Liver (tissue), 9 donors: ENCODE results near the gene EPX. TPM values are rescaled to one million over a fixed set of nuclear protein-coding genes. Genes with fewer than 3 reads are reported as not detected.

ENCODE experiments used
- DNase-seq: peaks from one replicate; pipeline ENCODE4 v3.0.0-alpha.2; 2017; ENCODE audit warnings: low spot score
- H3K27ac ChIP-seq, 2 donors: one replicate each; pipeline ENCODE4 v1.7.0; 2013; ENCODE audit warnings: inconsistent platforms in 2 of 2, low read length in 2 of 2, control low read depth in 1 of 2, low read depth in 1 of 2, mild to moderate bottlenecking in 1 of 2
- H3K27me3 ChIP-seq, 4 donors: one replicate each; pipeline versions ENCODE4 v1.6.1 to v1.7.0; 2013; ENCODE audit warnings: low read length in 3 of 4, inconsistent platforms in 1 of 4, mild to moderate bottlenecking in 1 of 4, moderate library complexity in 1 of 4; ENCODE audit not compliant: control insufficient read depth in 4 of 4, insufficient read depth in 4 of 4
- H3K36me3 ChIP-seq, 4 donors: one replicate each; pipeline versions ENCODE4 v1.6.1 to v1.7.0; 2013; ENCODE audit warnings: low read length in 3 of 4, mild to moderate bottlenecking in 3 of 4, low read depth in 1 of 4, moderate library complexity in 1 of 4; ENCODE audit not compliant: control insufficient read depth in 4 of 4, insufficient read depth in 3 of 4
- H3K4me1 ChIP-seq, 4 donors: one replicate each; pipeline versions ENCODE4 v1.6.1 to v1.7.0; 2013; ENCODE audit warnings: low read length in 3 of 4, mild to moderate bottlenecking in 3 of 4, moderate library complexity in 1 of 4; ENCODE audit not compliant: control insufficient read depth in 4 of 4, insufficient read depth in 4 of 4
- H3K4me3 ChIP-seq, 3 donors: one replicate each; pipeline versions ENCODE4 v1.6.1 to v1.7.0; 2013; ENCODE audit warnings: low read length in 3 of 3, control low read depth in 1 of 3, low read depth in 1 of 3, mild to moderate bottlenecking in 1 of 3
- H3K9ac ChIP-seq, 2 donors: one replicate each; pipeline ENCODE4 v1.7.0; 2013; ENCODE audit warnings: low read length in 2 of 2, mild to moderate bottlenecking in 2 of 2, moderate library complexity in 2 of 2, control low read depth in 1 of 2, low read depth in 1 of 2
- H3K9me3 ChIP-seq, 4 donors: one replicate each; pipeline versions ENCODE4 v1.6.1 to v1.7.0; 2013; ENCODE audit warnings: low read length in 3 of 4; ENCODE audit not compliant: control insufficient read depth in 4 of 4
- ATF3 ChIP-seq: IDR thresholded peaks from 2 replicates; pipeline ENCODE4 v1.6.1; 2016; ENCODE audit warnings: antibody characterized with exemption
- CTCF ChIP-seq: fragments of 150-350 bp; IDR thresholded peaks from 2 replicates; pipeline ENCODE4 v1.5.1; 2017; ENCODE audit warnings: improper control_type of control experiment, low read depth, low read length; ENCODE audit not compliant: missing input control
- EGR1 ChIP-seq, 2 donors: IDR thresholded peaks; 2 replicates each; pipeline ENCODE4 v1.6.1; 2016 to 2018; ENCODE audit warnings: antibody characterized with exemption in 2 of 2, low read depth in 2 of 2
- FOXA1 ChIP-seq: IDR thresholded peaks from 2 replicates; pipeline ENCODE4 v1.6.1; 2016; ENCODE audit warnings: antibody characterized with exemption
- FOXA2 ChIP-seq: IDR thresholded peaks from 2 replicates; pipeline ENCODE4 v1.6.1; 2016; ENCODE audit warnings: antibody characterized with exemption
- GABPA ChIP-seq, 2 donors: IDR thresholded peaks in 1 of 2; conservative IDR thresholded peaks in 1 of 2; 2 replicates each; pipeline ENCODE4 v1.6.1; 2016; ENCODE audit warnings: antibody characterized with exemption in 2 of 2, mild to moderate bottlenecking in 1 of 2, moderate library complexity in 1 of 2
- HNF4A ChIP-seq, 2 donors: conservative IDR thresholded peaks; 2 replicates each; pipeline ENCODE4 v1.6.1; 2016; ENCODE audit warnings: antibody characterized with exemption in 2 of 2, mild to moderate bottlenecking in 2 of 2
- HNF4G ChIP-seq: IDR thresholded peaks from 2 replicates; pipeline ENCODE4 v1.6.1; 2016; ENCODE audit warnings: antibody characterized with exemption
- JUND ChIP-seq, 2 donors: IDR thresholded peaks; 2 replicates each; pipeline ENCODE4 v1.6.1; 2016; ENCODE audit warnings: antibody characterized with exemption in 2 of 2
- MAX ChIP-seq: IDR thresholded peaks from 2 replicates; pipeline ENCODE4 v1.6.1; 2016; ENCODE audit warnings: antibody characterized with exemption
- NR2F2 ChIP-seq: IDR thresholded peaks from 2 replicates; pipeline ENCODE4 v1.6.1; 2016; ENCODE audit warnings: antibody characterized with exemption
- RAD21 ChIP-seq, 2 donors: IDR thresholded peaks; 2 replicates each; pipeline ENCODE4 v1.6.1; 2016; ENCODE audit warnings: antibody characterized with exemption in 2 of 2, mild to moderate bottlenecking in 2 of 2
- RXRA ChIP-seq, 2 donors: IDR thresholded peaks; 2 replicates each; pipeline ENCODE4 v1.6.1; 2017 to 2018; ENCODE audit warnings: antibody characterized with exemption in 2 of 2, mild to moderate bottlenecking in 1 of 2
- SP1 ChIP-seq: IDR thresholded peaks from 2 replicates; pipeline ENCODE4 v1.6.1; 2018; ENCODE audit warnings: antibody characterized with exemption, mild to moderate bottlenecking
- TAF1 ChIP-seq: conservative IDR thresholded peaks from 2 replicates; pipeline ENCODE4 v1.6.1; 2016; ENCODE audit warnings: antibody characterized with exemption, mild to moderate bottlenecking
- YY1 ChIP-seq: IDR thresholded peaks from 2 replicates; pipeline ENCODE4 v1.6.1; 2016; ENCODE audit warnings: antibody characterized with exemption, mild to moderate bottlenecking
- ZBTB33 ChIP-seq: IDR thresholded peaks from 2 replicates; pipeline ENCODE4 v1.6.1; 2016; ENCODE audit warnings: antibody characterized with exemption
- WGBS: extraction: QIAGEN DNeasy Blood & Tissue Kit; methylation state at CpG from one replicate; pipeline ENCODE4 v1.1.7; 2013; 5-methylcytosine and 5-hydroxymethylcytosine counted together
- polyA plus RNA-seq, 2 donors: library from polyadenylated mRNA; stranded (reverse) in 1 of 2; unstranded in 1 of 2; fragments of 200-250 nt in 1 of 2; fragments of >200 nt in 1 of 2; fragmentation: Nextera tagmentation in 1 of 2; extraction: Ambion mirVana in 1 of 2; gene quantifications; one replicate each; pipeline versions ENCODE4 v1.2.1 to v1.2.3, GENCODE V29; 2013 to 2015
- total RNA-seq, 2 donors: library from RNA; depleted of rRNA; stranded (reverse); fragments of >200 nt; gene quantifications; one replicate each; pipeline ENCODE4 v1.2.3, GENCODE V29; 2014
- donor health status: healthy.
- donor health status: healthy.
- donor health status: healthy.
- donor health status: healthy.
- donor health status: healthy.

EPX gene
- total and polyA plus RNA-seq, 4 donors = 0.09 to 10.0 TPM; not detected in 2

GRCh38 chr17:58147930-58148434 is 44.5 kb upstream of the EPX start, which contains the start of gene OR4D1:
OR4D1 (plus strand) TSS chr17:58148384; CDS start chr17:58155154, 6,770 bp downstream.
- Histone ChIP-seq H3K27me3 (peaks cover 0 to 4% (median 2%) of the 10 kb centered on the region in 4 donors), H3K9ac (no peak within 1 kb of the TSS), H3K4me3 (no peak within 1 kb of the TSS), H3K27ac (no peak within 1 kb of the TSS), H3K4me1 (no peaks in the 10 kb centered on the region), H3K9me3 (peaks cover 1 to 20% (median 2%) of the 10 kb centered on the region in 4 donors), H3K36me3 (no peaks in the 10 kb centered on the region)
- TF ChIP-seq FOXA2 (no peak), MAX (no peak), JUND (IDR thresholded peaks at IDR 0.05) (no peak), SP1 (no peak), HNF4A (conservative IDR thresholded peaks at IDR 0.05) (no peak), YY1 (no peak), ZBTB33 (no peak), ATF3 (no peak), NR2F2 (no peak), FOXA1 (no peak), GABPA (IDR thresholded peaks at IDR 0.05 in 1 of 2, conservative IDR thresholded peaks at IDR 0.05 in 1 of 2) (no peak), RAD21 (IDR thresholded peaks at IDR 0.05) (no peak), CTCF (no peak)
- no peak for DNase-seq
- WGBS = 50% methylated on average over 1 of the region's 1 CpG

- Histone ChIP-seq H3K4me3 (no peak overlapping the region), H3K9me3 (peaks cover 1 to 20% (median 2%) of the 10 kb centered on the region in 4 donors), H3K36me3 (no peaks in the 10 kb centered on the region), H3K4me1 (no peaks in the 10 kb centered on the region), H3K27ac (no peak overlapping the region), H3K27me3 (peaks cover 0 to 6% (median 2%) of the 10 kb centered on the region in 4 donors), H3K9ac (no peak overlapping the region)
- no peak for DNase-seq
- TF ChIP-seq FOXA1 (no peak), SP1 (no peak), RAD21 (IDR thresholded peaks at IDR 0.05) (no peak)
- WGBS = 79% methylated on average over 3 of the region's 3 CpGs
These were observed 43.9 kb upstream of the EPX start for GRCh38 chr17:58148609-58149008.

- peaks cover 0 to 11% (median 5%) of the 10 kb centered on the region in 4 donors for H3K27me3 ChIP-seq
- TF ChIP-seq MAX (no peak), ZBTB33 (no peak), TAF1 (no peak), HNF4A (conservative IDR thresholded peaks at IDR 0.05) (no peak), HNF4G (no peak), GABPA (IDR thresholded peaks at IDR 0.05 in 1 of 2, conservative IDR thresholded peaks at IDR 0.05 in 1 of 2) (no peak), YY1 (no peak), RAD21 (IDR thresholded peaks at IDR 0.05) (no peak), CTCF (no peak), RXRA (IDR thresholded peaks at IDR 0.05) (no peak), EGR1 (IDR thresholded peaks at IDR 0.05; ENCODE audit: low read depth in 2 of 2) (no peak), FOXA1 (no peak), NR2F2 (no peak), ATF3 (no peak), FOXA2 (no peak)
- H3K4me1 ChIP-seq = no peaks in the 10 kb centered on the region
- H3K27ac ChIP-seq = no peak overlapping the region
- no peak overlapping the region for H3K9ac ChIP-seq
- H3K9me3 ChIP-seq = peaks cover 0 to 6% (median 0%) of the 10 kb centered on the region in 4 donors
- no peak for DNase-seq
- 51% methylated on average over 6 of the region's 6 CpGs for WGBS
- H3K4me3 ChIP-seq = no peak overlapping the region
- H3K36me3 ChIP-seq = no peaks in the 10 kb centered on the region
These were observed 42.1 kb upstream of the EPX start for GRCh38 chr17:58150394-58150793.
